ENCODE data around the gene PRRC1. TPM values are rescaled to one million over a fixed set of nuclear protein-coding genes. Genes with fewer than 3 reads are reported as not detected.

PRRC1 gene
- total and polyA plus RNA-seq, 9 of the 15 experiments (the other 6 are each of a cell fraction or from before 2014, with no cell fraction given): 23.4 to 68.7 (median 43.9) TPM

DNA sequence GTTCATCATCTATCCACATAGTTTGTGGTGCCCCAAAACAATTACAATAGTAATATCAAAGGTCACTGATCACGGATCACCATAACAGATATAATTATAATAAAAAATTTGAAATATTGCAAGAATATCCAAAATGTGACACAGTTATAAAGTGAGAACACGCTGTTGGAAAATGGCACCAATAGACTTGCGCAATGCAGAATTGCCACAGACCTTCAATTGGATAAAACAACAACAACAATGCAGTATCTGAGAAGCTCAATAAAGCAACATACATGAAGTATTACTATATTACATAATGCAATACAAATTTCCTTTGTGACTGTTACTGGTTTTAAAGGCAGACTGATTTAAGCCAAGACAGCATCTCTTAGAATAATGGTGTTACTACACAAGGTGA, 44.7 kb upstream of the PRRC1 start:
- CTCF ChIA-PET (ENCODE audit: low intra/inter-chr PET ratio): no interaction called here
- intact Hi-C loops (cut with micrococcal nuclease): no loop called here
- Histone ChIP-seq H3K79me2 (ENCODE audit: control insufficient read depth, insufficient read depth, low read length) (no peaks in the 10 kb centered on the region), H3K9me1 (ENCODE audit: control insufficient read depth, insufficient read depth, low read length) (no peaks in the 10 kb centered on the region), H3K4me1 (replicated peaks in 1 of 2; ENCODE audit: control insufficient read depth in 2 of 2, insufficient read depth in 2 of 2, low read length in 2 of 2) (no peaks in the 10 kb centered on the region), H3K4me3 (no peak overlapping the region), H4K20me1 (replicated peaks; ENCODE audit: control insufficient read depth, insufficient read depth, low read length) (no peaks in the 10 kb centered on the region), H3K27ac (ENCODE audit: extremely low read depth, low read depth, low read length) (no peak overlapping the region), H3K36me3 (ENCODE audit: control insufficient read depth, insufficient read depth, low read length) (no peaks in the 10 kb centered on the region), H3K27me3 (ENCODE audit: control insufficient read depth in 2 of 2, insufficient read depth in 2 of 2, low read length in 2 of 2) (no peaks in the 10 kb centered on the region; a peak in 1 of 5 replicates), H3K4me2 (ENCODE audit: insufficient read depth, low read length) (no peak overlapping the region), H2AFZ (ENCODE audit: low read depth, low read length) (no peak overlapping the region), H3K9me3 (replicated peaks; ENCODE audit: control insufficient read depth, insufficient read depth, low read depth, low read length) (no peaks in the 10 kb centered on the region), H3K9ac (ENCODE audit: insufficient read depth in 1 of 2, low read depth in 2 of 2, low read length in 2 of 2) (no peak overlapping the region)
- WGBS (ENCODE audit: insufficient coverage, low coverage, missing lambda C conversion rate): 0% methylated on average over 3 of the region's 3 CpGs
- TF ChIP-seq NFE2 (IDR thresholded peaks at IDR 0.05; ENCODE audit: low read depth) (no peak), CCNT2 (IDR thresholded peaks at IDR 0.05; ENCODE audit: borderline replicate concordance, extremely low read depth, insufficient read length, low read depth, low read length) (no peak), CEBPB (tag; IDR thresholded peaks at IDR 0.05) (peak; percentile 33), CEBPG (CRISPR knock-in tag; IDR thresholded peaks at IDR 0.05) (no peak), CEBPG (tag; conservative IDR thresholded peaks at IDR 0.05 in 1 of 2, IDR thresholded peaks at IDR 0.05 in 1 of 2) (0 out of 4 replicates have a peak, but pooled peaks of 1 of the 2 experiments have one; percentile 31)
- in situ Hi-C loops (cut with MboI): loop anchor here (25.0 kb wide), 1 partner anchor 1135 kb away; no protein-coding TSS in a partner anchor
- ATAC-seq: no peak
- BruUV-seq (replicated peaks): no TSS peak
- POLR2A ChIA-PET: interaction anchor here (0.6 kb wide), 1 partner anchor 8 kb away, joined by 3 read pairs; no protein-coding TSS in a partner anchor
- no peak for FAIRE-seq
- DNase-seq (ENCODE audit: extremely low read depth in 1 of 4, low spot score in 3 of 4): no peak

DNA sequence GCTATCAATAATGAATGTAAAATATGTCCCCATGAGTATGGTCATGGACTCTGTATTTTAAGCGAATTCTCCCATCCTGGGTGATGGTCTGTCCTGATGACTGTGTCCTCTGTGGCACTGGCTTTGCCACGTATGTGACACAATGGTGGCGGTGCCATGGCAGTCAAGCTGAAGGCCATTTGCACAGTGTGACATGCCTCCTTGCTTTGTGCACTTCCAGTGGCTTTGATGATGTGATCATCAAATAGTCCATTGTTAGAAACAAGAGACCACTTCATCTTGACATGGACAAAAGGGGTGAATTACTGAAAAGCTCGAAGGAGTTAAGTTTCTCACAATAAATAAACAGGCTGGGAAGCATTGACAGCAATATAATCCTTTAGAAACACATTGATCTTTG, 31.0 kb upstream of the PRRC1 start:
- no peaks in the 10 kb centered on the region; a peak in 1 of 5 replicates for H3K4me1 ChIP-seq (replicated peaks in 1 of 2; ENCODE audit: control insufficient read depth in 2 of 2, insufficient read depth in 2 of 2, low read length in 2 of 2)
- H3K9me1 ChIP-seq (ENCODE audit: control insufficient read depth, insufficient read depth, low read length): no peaks in the 10 kb centered on the region
- POLR2A ChIA-PET: no interaction called here
- H3K4me2 ChIP-seq (ENCODE audit: insufficient read depth, low read length): no peak overlapping the region
- no peaks in the 10 kb centered on the region for H3K9me3 ChIP-seq (replicated peaks; ENCODE audit: control insufficient read depth, insufficient read depth, low read depth, low read length)
- FAIRE-seq: no peak
- no peaks in the 10 kb centered on the region for H4K20me1 ChIP-seq (replicated peaks; ENCODE audit: control insufficient read depth, insufficient read depth, low read length)
- H3K27ac ChIP-seq (ENCODE audit: extremely low read depth, low read depth, low read length): no peak overlapping the region
- intact Hi-C loops (cut with micrococcal nuclease): no loop called here
- no peak overlapping the region for H2AFZ ChIP-seq (ENCODE audit: low read depth, low read length)
- peaks cover 0 to 4% of the 10 kb centered on the region in 2 experiments; a peak in 1 of 5 replicates for H3K27me3 ChIP-seq (ENCODE audit: control insufficient read depth in 2 of 2, insufficient read depth in 2 of 2, low read length in 2 of 2)
- WGBS (ENCODE audit: insufficient coverage, low coverage, missing lambda C conversion rate): 0% methylated on average over 4 of the region's 4 CpGs
- no peaks in the 10 kb centered on the region for H3K79me2 ChIP-seq (ENCODE audit: control insufficient read depth, insufficient read depth, low read length)
- in situ Hi-C loops (cut with MboI): no loop called here
- H3K36me3 ChIP-seq (ENCODE audit: control insufficient read depth, insufficient read depth, low read length): no peaks in the 10 kb centered on the region
- no peak for ATAC-seq
- BruUV-seq (replicated peaks): no TSS peak
- DNase-seq (ENCODE audit: extremely low read depth in 1 of 4, low spot score in 3 of 4): no peak
- H3K4me3 ChIP-seq: no peak overlapping the region
- CTCF ChIA-PET (ENCODE audit: low intra/inter-chr PET ratio): no interaction called here
- no peak overlapping the region for H3K9ac ChIP-seq (ENCODE audit: insufficient read depth in 1 of 2, low read depth in 2 of 2, low read length in 2 of 2)
- TF ChIP-seq MEIS2 (IDR thresholded peaks at IDR 0.05; ENCODE audit: partially characterized antibody): no peak
- TF ChIP-seq NFE2L1 (tag; IDR thresholded peaks at IDR 0.05; ENCODE audit: borderline replicate concordance, low read depth): no peak
- TF ChIP-seq, protein P1, sequence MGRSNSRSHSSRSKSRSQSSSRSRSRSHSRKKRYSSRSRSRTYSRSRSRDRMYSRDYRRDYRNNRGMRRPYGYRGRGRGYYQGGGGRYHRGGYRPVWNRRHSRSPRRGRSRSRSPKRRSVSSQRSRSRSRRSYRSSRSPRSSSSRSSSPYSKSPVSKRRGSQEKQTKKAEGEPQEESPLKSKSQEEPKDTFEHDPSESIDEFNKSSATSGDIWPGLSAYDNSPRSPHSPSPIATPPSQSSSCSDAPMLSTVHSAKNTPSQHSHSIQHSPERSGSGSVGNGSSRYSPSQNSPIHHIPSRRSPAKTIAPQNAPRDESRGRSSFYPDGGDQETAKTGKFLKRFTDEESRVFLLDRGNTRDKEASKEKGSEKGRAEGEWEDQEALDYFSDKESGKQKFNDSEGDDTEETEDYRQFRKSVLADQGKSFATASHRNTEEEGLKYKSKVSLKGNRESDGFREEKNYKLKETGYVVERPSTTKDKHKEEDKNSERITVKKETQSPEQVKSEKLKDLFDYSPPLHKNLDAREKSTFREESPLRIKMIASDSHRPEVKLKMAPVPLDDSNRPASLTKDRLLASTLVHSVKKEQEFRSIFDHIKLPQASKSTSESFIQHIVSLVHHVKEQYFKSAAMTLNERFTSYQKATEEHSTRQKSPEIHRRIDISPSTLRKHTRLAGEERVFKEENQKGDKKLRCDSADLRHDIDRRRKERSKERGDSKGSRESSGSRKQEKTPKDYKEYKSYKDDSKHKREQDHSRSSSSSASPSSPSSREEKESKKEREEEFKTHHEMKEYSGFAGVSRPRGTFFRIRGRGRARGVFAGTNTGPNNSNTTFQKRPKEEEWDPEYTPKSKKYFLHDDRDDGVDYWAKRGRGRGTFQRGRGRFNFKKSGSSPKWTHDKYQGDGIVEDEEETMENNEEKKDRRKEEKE (IDR thresholded peaks at IDR 0.05; ENCODE audit: borderline replicate concordance in 1 of 2, control insufficient read depth in 1 of 2, low read depth in 2 of 2, low read length in 1 of 2): no peak
- no peak for TF ChIP-seq POLR3G (IDR thresholded peaks at IDR 0.05; ENCODE audit: extremely low read depth, insufficient read length, insufficient replicate concordance)
- TF ChIP-seq SP1 (CRISPR knock-in tag; IDR thresholded peaks at IDR 0.05): no peak
- TF ChIP-seq NFYB (IDR thresholded peaks at IDR 0.05; ENCODE audit: extremely low read depth, insufficient read length): no peak
- TF ChIP-seq CBFB (CRISPR knock-in tag; IDR thresholded peaks at IDR 0.05): no peak
- TF ChIP-seq DMBX1 (CRISPR knock-in tag; IDR thresholded peaks at IDR 0.05; ENCODE audit: borderline replicate concordance): no peak

Measured in K562 (cell line).